ENCODE data around the gene AGAP1. TPM values are rescaled to one million over a fixed set of nuclear protein-coding genes. Genes with fewer than 3 reads are reported as not detected.
A peak's percentile ranks its signal among the peaks of the same experiment; 100 is the strongest.

The AGAP1 gene
- total RNA-seq, 1 donor from 2014 or later: 21.1 TPM

GRCh38 chr2:235485362-235485761 lies 8.5 kb upstream of the AGAP1 start:
- no peak overlapping the region for H3K4me3 ChIP-seq
- H3K4me1 ChIP-seq: no peaks in the 10 kb centered on the region
- intact Hi-C loops (cut with DNase I): no loop called here
- TF ChIP-seq POLR2A (IDR thresholded peaks at IDR 0.05): no peak
- no peak for TF ChIP-seq POLR2AphosphoS5 (IDR thresholded peaks at IDR 0.05; ENCODE audit: insufficient read depth in 1 of 2, low read depth in 1 of 2)
- TF ChIP-seq CTCF (IDR thresholded peaks at IDR 0.05): no peak
- no peaks in the 10 kb centered on the region for H3K9me3 ChIP-seq
- H3K36me3 ChIP-seq: no peaks in the 10 kb centered on the region
- H3K27me3 ChIP-seq: no peaks in the 10 kb centered on the region
- no peak for DNase-seq (ENCODE audit: extremely low spot score in 2 of 2)
- no peak overlapping the region for H3K27ac ChIP-seq

- no peaks in the 10 kb centered on the region for H3K27me3 ChIP-seq
- H3K9me3 ChIP-seq: no peaks in the 10 kb centered on the region
- no peaks in the 10 kb centered on the region for H3K4me1 ChIP-seq
- DNase-seq (ENCODE audit: extremely low spot score in 2 of 2): no peak
- intact Hi-C loops (cut with DNase I): no loop called here
- no peak overlapping the region for H3K4me3 ChIP-seq
- H3K36me3 ChIP-seq: no peaks in the 10 kb centered on the region
- TF ChIP-seq POLR2AphosphoS5 (IDR thresholded peaks at IDR 0.05; ENCODE audit: insufficient read depth in 1 of 2, low read depth in 1 of 2) (no peak), POLR2A (IDR thresholded peaks at IDR 0.05) (no peak), CTCF (IDR thresholded peaks at IDR 0.05) (no peak)
- no peak overlapping the region for H3K27ac ChIP-seq
These were observed 7.1 kb upstream of the AGAP1 start for GRCh38 chr2:235486729-235487128.

GRCh38 chr2:235489897-235490296 lies 3.9 kb upstream of the AGAP1 start:
- peaks cover 8% of the 10 kb centered on the region for H3K4me1 ChIP-seq
- no peak for DNase-seq (ENCODE audit: extremely low spot score in 2 of 2)
- TF ChIP-seq POLR2AphosphoS5 (IDR thresholded peaks at IDR 0.05; ENCODE audit: insufficient read depth in 1 of 2, low read depth in 1 of 2) (no peak), POLR2A (IDR thresholded peaks at IDR 0.05) (no peak), CTCF (IDR thresholded peaks at IDR 0.05) (no peak)
- no peaks in the 10 kb centered on the region for H3K27me3 ChIP-seq
- no peak overlapping the region for H3K27ac ChIP-seq
- H3K9me3 ChIP-seq: no peaks in the 10 kb centered on the region
- no peak overlapping the region for H3K4me3 ChIP-seq
- H3K36me3 ChIP-seq: no peaks in the 10 kb centered on the region
- intact Hi-C loops (cut with DNase I): no loop called here

GRCh38 chr2:235492850-235493344 lies 946 bp upstream of the AGAP1 start:
- no peak for TF ChIP-seq POLR2AphosphoS5 (IDR thresholded peaks at IDR 0.05; ENCODE audit: insufficient read depth in 1 of 2, low read depth in 1 of 2)
- TF ChIP-seq CTCF (IDR thresholded peaks at IDR 0.05): no peak
- no peak for TF ChIP-seq POLR2A (IDR thresholded peaks at IDR 0.05)
- no peaks in the 10 kb centered on the region for H3K36me3 ChIP-seq
- peak overlapping the region; percentile 81 for H3K27ac ChIP-seq
- no peak for DNase-seq (ENCODE audit: extremely low spot score in 2 of 2)
- peak overlapping the region; percentile 56 to 80 for H3K4me3 ChIP-seq
- H3K4me1 ChIP-seq: peaks cover 29% of the 10 kb centered on the region
- H3K27me3 ChIP-seq: no peaks in the 10 kb centered on the region
- intact Hi-C loops (cut with DNase I): no loop called here
- H3K9me3 ChIP-seq: no peaks in the 10 kb centered on the region

- no peaks in the 10 kb centered on the region for H3K36me3 ChIP-seq
- no peak for TF ChIP-seq CTCF (IDR thresholded peaks at IDR 0.05)
- peak in 1 of 2 donors; percentile 20 for TF ChIP-seq POLR2AphosphoS5 (IDR thresholded peaks at IDR 0.05; ENCODE audit: insufficient read depth in 1 of 2, low read depth in 1 of 2)
- H3K27me3 ChIP-seq: no peaks in the 10 kb centered on the region
- H3K4me3 ChIP-seq: peak overlapping the region; percentile 56 to 80
- H3K9me3 ChIP-seq: no peaks in the 10 kb centered on the region
- peaks cover 29% of the 10 kb centered on the region for H3K4me1 ChIP-seq
- DNase-seq (ENCODE audit: extremely low spot score in 2 of 2): no peak
- H3K27ac ChIP-seq: peak overlapping the region; percentile 81
- intact Hi-C loops (cut with DNase I): no loop called here
These were observed 455 bp upstream of the AGAP1 start for GRCh38 chr2:235493402-235493774.

Measured in vagina (tissue), 2 donors.